Measurements from ENCODE around the gene ARID3C.

ARID3C gene

DNA sequence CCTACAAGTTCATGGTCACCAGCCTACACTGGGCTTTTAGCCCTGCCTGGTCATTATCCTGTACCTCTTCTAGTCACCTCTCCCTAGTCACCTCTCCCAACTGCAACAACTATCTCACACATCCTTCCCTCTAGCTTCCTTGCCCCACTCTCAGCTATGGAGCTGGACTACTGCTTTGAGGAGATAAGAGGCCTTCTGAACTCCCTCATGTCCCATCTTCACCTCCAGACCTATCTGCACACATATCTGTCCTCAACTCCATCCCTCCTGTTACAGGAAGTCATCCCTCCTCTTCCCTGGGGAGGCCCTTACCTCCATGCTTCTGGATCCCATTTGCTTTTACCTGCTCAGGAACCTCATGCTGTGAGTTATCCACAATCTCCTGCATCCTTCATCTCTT is 22.7 kb downstream of the ARID3C start:
- Histone ChIP-seq H3K4me3 (replicated peaks; ENCODE audit: low read depth, low read length) (no peak overlapping the region), H3K27me3 (replicated peaks; ENCODE audit: control insufficient read depth, insufficient read depth, low read length) (no peaks in the 10 kb centered on the region; the same call in none of the 2 replicates), H3K36me3 (ENCODE audit: control insufficient read depth, insufficient read depth, low read length) (peaks cover 2% of the 10 kb centered on the region; the same call in 1 of the 2 replicates)
- DNase-seq (ENCODE audit: extremely low read depth, insufficient read length) = no peak
- no peak for TF ChIP-seq CTCF (IDR thresholded peaks at IDR 0.05; ENCODE audit: insufficient read depth, low read length, poor library complexity, severe bottlenecking)

DNA sequence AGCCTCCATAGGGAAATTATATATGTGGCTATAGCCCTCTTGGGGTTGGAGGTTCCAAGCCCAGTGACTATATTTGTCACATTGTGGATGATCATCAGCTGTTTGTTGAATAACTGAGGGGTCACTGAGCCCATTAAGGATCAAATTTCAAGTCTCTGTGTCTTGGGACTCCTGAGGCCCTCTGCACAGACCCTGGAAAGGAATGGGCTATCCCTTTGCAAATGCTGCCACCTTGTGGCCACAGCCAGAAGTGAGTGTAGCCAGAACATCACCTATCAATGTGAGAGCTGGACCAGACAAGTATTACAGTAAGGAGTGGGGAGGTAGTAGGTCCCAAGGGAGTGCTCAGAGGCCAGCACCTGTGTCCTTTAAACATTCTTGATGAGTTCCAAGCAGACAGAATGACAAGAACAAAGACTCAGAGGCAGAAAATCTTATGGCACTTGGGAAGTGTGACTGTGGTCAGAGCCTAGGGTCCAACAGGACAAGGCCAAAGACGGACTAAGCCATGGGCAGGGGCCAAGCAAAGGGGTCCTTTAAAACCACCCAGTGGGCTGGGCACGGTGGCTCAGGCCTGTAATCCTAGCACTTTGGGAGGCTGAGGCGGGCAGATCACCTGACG is 25.1 kb downstream of the ARID3C start:
- no peak for DNase-seq (ENCODE audit: extremely low read depth, insufficient read length)
- peak; percentile 83 for TF ChIP-seq CTCF (IDR thresholded peaks at IDR 0.05; ENCODE audit: insufficient read depth, low read length, poor library complexity, severe bottlenecking)
- H3K36me3 ChIP-seq (ENCODE audit: control insufficient read depth, insufficient read depth, low read length) = no peaks in the 10 kb centered on the region
- peaks cover 1% of the 10 kb centered on the region for H3K27me3 ChIP-seq (replicated peaks; ENCODE audit: control insufficient read depth, insufficient read depth, low read length)
- no peak overlapping the region for H3K4me3 ChIP-seq (replicated peaks; ENCODE audit: low read depth, low read length)

GRCh38 chr9:34601937-34602573 is 26.8 kb downstream of the ARID3C start:
- DNase-seq (ENCODE audit: extremely low read depth, insufficient read length) = no peak

DNA sequence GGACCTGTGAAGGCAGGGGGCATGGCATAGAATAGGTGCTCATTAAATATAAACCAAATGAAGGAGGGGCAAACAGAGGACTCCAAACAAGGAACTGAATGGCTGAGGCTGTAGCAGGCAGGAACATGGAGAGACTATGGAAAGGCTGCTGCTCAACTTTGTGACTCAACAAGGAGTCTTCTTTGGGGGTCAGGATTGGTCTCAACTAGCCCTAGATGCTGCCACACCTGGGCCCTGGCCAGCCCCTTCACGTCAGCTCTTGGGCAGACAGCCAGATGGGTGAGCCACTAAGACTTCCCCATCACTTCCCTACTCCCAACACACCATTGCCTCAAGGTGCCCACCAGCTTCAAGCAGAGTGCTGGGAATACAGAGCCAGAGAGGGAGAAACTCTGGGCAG is 28.0 kb downstream of the ARID3C start:
- DNase-seq (ENCODE audit: extremely low read depth, insufficient read length) = no peak
- H3K4me3 ChIP-seq (replicated peaks; ENCODE audit: low read depth, low read length) = no peak overlapping the region
- H3K36me3 ChIP-seq (ENCODE audit: control insufficient read depth, insufficient read depth, low read length) = no peaks in the 10 kb centered on the region
- TF ChIP-seq CTCF (IDR thresholded peaks at IDR 0.05; ENCODE audit: insufficient read depth, low read length, poor library complexity, severe bottlenecking) = no peak
- peaks cover 1% of the 10 kb centered on the region for H3K27me3 ChIP-seq (replicated peaks; ENCODE audit: control insufficient read depth, insufficient read depth, low read length)

More at GRCh38 chr9:34601937-34602573, 26.8 kb downstream of the ARID3C start:
- Histone ChIP-seq H3K4me3 (replicated peaks; ENCODE audit: low read depth, low read length) (no peak overlapping the region), H3K36me3 (ENCODE audit: control insufficient read depth, insufficient read depth, low read length) (no peaks in the 10 kb centered on the region), H3K27me3 (replicated peaks; ENCODE audit: control insufficient read depth, insufficient read depth, low read length) (peaks cover 1% of the 10 kb centered on the region)
- no peak for TF ChIP-seq CTCF (IDR thresholded peaks at IDR 0.05; ENCODE audit: insufficient read depth, low read length, poor library complexity, severe bottlenecking)

DNA sequence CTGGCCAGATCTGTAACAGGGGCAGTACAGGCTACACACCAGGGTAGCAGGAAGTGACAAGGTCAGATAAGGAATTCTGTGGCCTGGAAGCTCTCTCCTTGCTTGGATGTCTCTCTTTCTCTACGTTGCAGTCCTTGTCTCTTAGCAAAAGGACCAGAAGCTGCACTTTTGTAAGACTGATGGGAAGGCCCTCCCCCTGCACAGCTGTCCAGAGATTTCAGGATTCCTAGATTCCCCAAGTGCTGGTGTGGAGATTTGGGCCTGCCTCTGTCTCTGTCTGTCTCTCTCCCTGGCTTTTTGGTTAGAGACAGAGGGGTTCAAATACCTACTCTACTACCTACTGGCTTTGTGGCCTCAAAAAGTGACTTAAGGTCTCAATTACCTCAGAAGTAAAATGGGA is 29.3 kb downstream of the ARID3C start:
- no peak for TF ChIP-seq CTCF (IDR thresholded peaks at IDR 0.05; ENCODE audit: insufficient read depth, low read length, poor library complexity, severe bottlenecking)
- no peak for DNase-seq (ENCODE audit: extremely low read depth, insufficient read length)
- no peak overlapping the region for H3K4me3 ChIP-seq (replicated peaks; ENCODE audit: low read depth, low read length)

More for the DNA sequence above, 29.3 kb downstream of the ARID3C start:
- H3K36me3 ChIP-seq (ENCODE audit: control insufficient read depth, insufficient read depth, low read length) = no peaks in the 10 kb centered on the region
- peaks cover 1% of the 10 kb centered on the region for H3K27me3 ChIP-seq (replicated peaks; ENCODE audit: control insufficient read depth, insufficient read depth, low read length)
